Measurements from ENCODE around the gene APOBEC2.

DNA sequence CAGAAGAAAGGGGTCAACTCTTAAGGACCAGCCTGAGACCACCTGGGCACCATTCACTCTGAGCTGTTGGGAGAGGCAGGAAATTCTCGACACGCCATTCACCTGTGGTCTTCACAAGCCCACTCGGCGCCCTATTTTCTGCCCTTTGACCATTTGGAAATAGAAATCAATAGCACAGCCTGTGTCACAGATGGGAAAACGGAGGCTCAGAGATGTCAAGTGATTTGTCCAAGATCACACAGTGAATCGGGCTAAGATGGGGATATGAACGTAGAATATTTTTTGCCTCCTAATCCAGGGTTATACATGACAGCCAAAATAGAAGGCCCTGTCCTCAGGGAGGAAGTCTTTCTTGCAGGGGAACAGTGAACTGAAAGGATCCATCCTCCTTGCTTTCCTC is 3.0 kb upstream of the APOBEC2 start:
- TF ChIP-seq POLR2A (IDR thresholded peaks at IDR 0.05), result no peak
- TF ChIP-seq, protein P1, sequence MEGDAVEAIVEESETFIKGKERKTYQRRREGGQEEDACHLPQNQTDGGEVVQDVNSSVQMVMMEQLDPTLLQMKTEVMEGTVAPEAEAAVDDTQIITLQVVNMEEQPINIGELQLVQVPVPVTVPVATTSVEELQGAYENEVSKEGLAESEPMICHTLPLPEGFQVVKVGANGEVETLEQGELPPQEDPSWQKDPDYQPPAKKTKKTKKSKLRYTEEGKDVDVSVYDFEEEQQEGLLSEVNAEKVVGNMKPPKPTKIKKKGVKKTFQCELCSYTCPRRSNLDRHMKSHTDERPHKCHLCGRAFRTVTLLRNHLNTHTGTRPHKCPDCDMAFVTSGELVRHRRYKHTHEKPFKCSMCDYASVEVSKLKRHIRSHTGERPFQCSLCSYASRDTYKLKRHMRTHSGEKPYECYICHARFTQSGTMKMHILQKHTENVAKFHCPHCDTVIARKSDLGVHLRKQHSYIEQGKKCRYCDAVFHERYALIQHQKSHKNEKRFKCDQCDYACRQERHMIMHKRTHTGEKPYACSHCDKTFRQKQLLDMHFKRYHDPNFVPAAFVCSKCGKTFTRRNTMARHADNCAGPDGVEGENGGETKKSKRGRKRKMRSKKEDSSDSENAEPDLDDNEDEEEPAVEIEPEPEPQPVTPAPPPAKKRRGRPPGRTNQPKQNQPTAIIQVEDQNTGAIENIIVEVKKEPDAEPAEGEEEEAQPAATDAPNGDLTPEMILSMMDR (IDR thresholded peaks at IDR 0.05), result no peak

Measured in suprapubic skin (tissue), 3 donors.